Mesenchymal stem cell (in vitro differentiated cells and primary cell): ENCODE data around the gene DIRAS1.

Experiments used
- DNase-seq: peaks from one replicate; pipeline ENCODE4 v3.0.0-alpha.2; 2013
- H2AFZ ChIP-seq: one replicate; pipeline ENCODE4 v1.6.1; 2013; ENCODE audit warnings: low read depth, mild to moderate bottlenecking, control low read depth, inconsistent platforms, low read length, moderate library complexity
- H2AK5ac ChIP-seq: 2 replicates; pipeline ENCODE4 v1.6.1; 2013; ENCODE audit warnings: low read length, moderate library complexity, mild to moderate bottlenecking, inconsistent platforms; ENCODE audit not compliant: severe bottlenecking
- H2BK120ac ChIP-seq: one replicate; pipeline ENCODE4 v1.6.1; 2013; ENCODE audit warnings: low read depth, mild to moderate bottlenecking, inconsistent platforms, low read length, moderate library complexity
- H2BK12ac ChIP-seq, 2 experiments: one replicate each; pipeline ENCODE4 v1.6.1; 2013; ENCODE audit warnings: inconsistent platforms in 2 of 2, low read length in 2 of 2, mild to moderate bottlenecking in 2 of 2, moderate library complexity in 2 of 2, control low read depth in 1 of 2
- H2BK15ac ChIP-seq: one replicate; pipeline ENCODE4 v1.6.1; 2013; ENCODE audit warnings: mild to moderate bottlenecking, low read depth, inconsistent platforms; ENCODE audit not compliant: poor library complexity, severe bottlenecking
- H2BK5ac ChIP-seq: 2 replicates; pipeline ENCODE4 v1.6.1; 2013; ENCODE audit warnings: low read depth, mild to moderate bottlenecking, low read length, control low read depth, inconsistent platforms; ENCODE audit not compliant: poor library complexity, severe bottlenecking
- H3K14ac ChIP-seq, 2 experiments: one replicate each; pipeline ENCODE4 v1.6.1; 2013; ENCODE audit warnings: inconsistent platforms in 2 of 2, low read length in 2 of 2, control low read depth in 1 of 2, mild to moderate bottlenecking in 1 of 2, moderate library complexity in 1 of 2
- H3K18ac ChIP-seq, 2 experiments: one replicate each; pipeline ENCODE4 v1.6.1; 2013; ENCODE audit warnings: inconsistent platforms in 2 of 2, low read length in 2 of 2, control low read depth in 1 of 2, low read depth in 1 of 2, mild to moderate bottlenecking in 1 of 2
- H3K23ac ChIP-seq, 2 experiments: one replicate each; pipeline ENCODE4 v1.6.1; 2013; ENCODE audit warnings: inconsistent platforms in 2 of 2, low read length in 2 of 2, mild to moderate bottlenecking in 2 of 2, moderate library complexity in 2 of 2, control low read depth in 1 of 2
- H3K27ac ChIP-seq: 2 replicates; pipeline ENCODE4 v1.5.1; 2013; ENCODE audit warnings: mild to moderate bottlenecking, moderate library complexity, low read length, control low read depth, inconsistent platforms; ENCODE audit not compliant: poor library complexity, severe bottlenecking
- H3K27me3 ChIP-seq, 2 experiments: 2 replicates each; pipeline versions ENCODE4 v1.6.1 to v1.7.0; 2013; ENCODE audit warnings: low read length in 2 of 2, mild to moderate bottlenecking in 2 of 2, moderate library complexity in 2 of 2, control low read depth in 1 of 2, inconsistent platforms in 1 of 2; ENCODE audit not compliant: control insufficient read depth in 1 of 2, insufficient read depth in 1 of 2
- H3K36me3 ChIP-seq, 2 experiments: 2 replicates each; pipeline versions ENCODE4 v1.6.1 to v1.7.0; 2013; ENCODE audit warnings: low read length in 2 of 2, control low read depth in 1 of 2, inconsistent platforms in 1 of 2, low read depth in 1 of 2, mild to moderate bottlenecking in 1 of 2; ENCODE audit not compliant: insufficient read depth in 2 of 2, control insufficient read depth in 1 of 2
- H3K4ac ChIP-seq, 2 experiments: one replicate each; pipeline ENCODE4 v1.6.1; 2013; ENCODE audit warnings: inconsistent platforms in 2 of 2, low read length in 2 of 2, mild to moderate bottlenecking in 2 of 2, moderate library complexity in 2 of 2, control low read depth in 1 of 2, low read depth in 1 of 2
- H3K4me1 ChIP-seq: 2 replicates; pipeline ENCODE4 v1.6.1; 2013; ENCODE audit warnings: low read depth, low read length, control low read depth; ENCODE audit not compliant: control insufficient read depth, insufficient read depth
- H3K4me2 ChIP-seq: 2 replicates; pipeline ENCODE4 v1.6.1; 2013; ENCODE audit warnings: low read length, mild to moderate bottlenecking, inconsistent platforms; ENCODE audit not compliant: poor library complexity, severe bottlenecking
- H3K4me3 ChIP-seq, 2 experiments: 2 replicates each; pipeline versions ENCODE4 v1.5.1 to v1.7.0; 2013; ENCODE audit warnings: low read length in 2 of 2, mild to moderate bottlenecking in 2 of 2, control low read depth in 1 of 2, low read depth in 1 of 2; ENCODE audit not compliant: insufficient read depth in 1 of 2
- H3K79me1 ChIP-seq: replicated peaks from 2 replicates; pipeline ENCODE4 v1.6.1; 2013; ENCODE audit warnings: mild to moderate bottlenecking, control low read depth, low read length, inconsistent platforms; ENCODE audit not compliant: poor library complexity, severe bottlenecking
- H3K9ac ChIP-seq: 2 replicates; pipeline ENCODE4 v1.7.0; 2013; ENCODE audit warnings: mild to moderate bottlenecking, low read length, moderate library complexity
- H3K9me3 ChIP-seq: 2 replicates; pipeline ENCODE4 v1.7.0; 2013; ENCODE audit warnings: mild to moderate bottlenecking, low read length; ENCODE audit not compliant: control insufficient read depth
- H4K8ac ChIP-seq: one replicate; pipeline ENCODE4 v1.6.1; 2013; ENCODE audit warnings: inconsistent platforms, mild to moderate bottlenecking, low read length, moderate library complexity
- H4K91ac ChIP-seq: one replicate; pipeline ENCODE4 v1.6.1; 2013; ENCODE audit warnings: mild to moderate bottlenecking, low read length, inconsistent platforms
- WGBS: methylation state at CpG from one replicate; pipeline ENCODE4 v1.1.7; 2013; ENCODE audit warnings: mixed read lengths; 5-methylcytosine and 5-hydroxymethylcytosine counted together

The DIRAS1 gene

GRCh38 chr19:2754659-2755447, 33.7 kb upstream of the DIRAS1 start:
- H4K8ac ChIP-seq, result no peak overlapping the region
- no peak overlapping the region for H2BK12ac ChIP-seq
- no peak overlapping the region for H2BK5ac ChIP-seq
- peaks cover 17% of the 10 kb centered on the region for H3K79me1 ChIP-seq
- no peak overlapping the region for H3K23ac ChIP-seq
- no peak overlapping the region for H3K18ac ChIP-seq
- H3K14ac ChIP-seq, result no peak overlapping the region
- no peak overlapping the region for H2BK15ac ChIP-seq
- H4K91ac ChIP-seq, result no peak overlapping the region
- H3K36me3 ChIP-seq, result peaks cover 58 to 73% of the 10 kb centered on the region in 2 experiments
- 97% methylated on average over 43 of the region's 43 CpGs for WGBS
- H3K4me2 ChIP-seq, result no peak overlapping the region
- no peak overlapping the region for H2AK5ac ChIP-seq
- H3K27ac ChIP-seq, result no peak overlapping the region
- H3K9me3 ChIP-seq, result no peaks in the 10 kb centered on the region
- no peaks in the 10 kb centered on the region for H3K4me1 ChIP-seq
- no peak overlapping the region for H2AFZ ChIP-seq
- H3K4me3 ChIP-seq, result no peak overlapping the region
- no peak overlapping the region for H3K9ac ChIP-seq
- H3K27me3 ChIP-seq, result no peaks in the 10 kb centered on the region
- no peak overlapping the region for H2BK120ac ChIP-seq
- H3K4ac ChIP-seq, result no peak overlapping the region
- no peak for DNase-seq

DNA sequence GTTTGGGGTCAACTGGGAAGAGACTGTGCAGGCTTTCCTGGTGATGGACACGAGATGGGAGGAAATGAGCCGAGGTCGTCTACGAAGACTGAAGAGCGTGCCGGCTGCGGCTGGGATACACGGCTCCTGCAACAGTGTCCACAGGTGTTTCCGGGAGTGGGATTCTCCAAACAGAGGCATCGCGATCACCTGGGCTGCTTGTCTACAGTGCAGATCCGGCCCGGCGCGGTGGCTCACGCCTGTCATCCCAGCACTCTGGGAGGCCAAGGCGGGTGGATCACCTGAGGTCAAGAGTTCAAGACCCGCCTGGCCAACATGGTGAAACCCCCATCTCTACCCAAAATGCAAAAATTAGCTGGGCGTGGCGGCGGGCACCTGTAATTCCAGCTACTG, 30.3 kb upstream of the DIRAS1 start:
- Histone ChIP-seq H2BK12ac (no peak overlapping the region), H3K79me1 (no peaks in the 10 kb centered on the region), H3K9me3 (no peaks in the 10 kb centered on the region), H3K4me1 (peaks cover 3% of the 10 kb centered on the region), H3K23ac (no peak overlapping the region), H3K36me3 (peaks cover 30 to 42% of the 10 kb centered on the region in 2 experiments), H3K4ac (no peak overlapping the region), H3K4me2 (no peak overlapping the region), H4K8ac (no peak overlapping the region), H3K9ac (no peak overlapping the region), H2BK15ac (no peak overlapping the region), H3K4me3 (no peak overlapping the region), H4K91ac (no peak overlapping the region), H2BK120ac (no peak overlapping the region), H2BK5ac (no peak overlapping the region), H3K27me3 (peaks cover 0 to 8% of the 10 kb centered on the region in 2 experiments), H2AFZ (no peak overlapping the region), H2AK5ac (no peak overlapping the region), H3K27ac (no peak overlapping the region), H3K18ac (no peak overlapping the region), H3K14ac (no peak overlapping the region)
- DNase-seq, result no peak
- WGBS, result 92% methylated on average over 21 of the region's 21 CpGs

DNA sequence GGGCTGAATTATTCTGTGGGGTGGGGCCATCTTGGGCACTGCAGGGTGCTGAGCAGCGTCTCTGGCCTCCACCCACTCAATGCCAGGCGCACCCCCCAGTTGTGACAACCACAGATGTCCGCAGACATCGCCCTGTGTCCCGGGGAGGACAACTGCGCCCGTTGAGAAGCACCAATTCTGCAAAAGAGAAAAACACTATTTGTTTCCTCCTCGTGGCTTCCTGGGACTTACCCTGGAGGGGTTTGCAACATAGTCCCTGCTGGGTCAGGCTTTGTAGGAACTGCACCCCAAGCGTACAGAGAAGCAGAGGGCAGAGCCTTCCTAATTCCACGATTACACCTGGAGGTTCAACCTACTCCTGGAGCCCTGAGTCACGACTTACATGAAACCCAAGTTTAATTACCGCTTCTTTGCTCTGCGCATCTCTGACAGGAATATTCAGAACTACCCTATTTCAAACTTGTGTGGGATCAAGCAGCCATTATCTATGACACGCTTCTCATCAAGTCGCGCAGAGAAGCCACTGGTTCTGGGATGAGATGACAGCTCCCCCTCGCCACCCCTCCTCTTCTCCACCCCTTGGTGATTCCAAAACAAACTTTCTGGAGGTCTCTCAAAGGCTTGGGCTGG, 29.8 kb upstream of the DIRAS1 start:
- H3K4me2 ChIP-seq, result no peak overlapping the region
- H2AFZ ChIP-seq, result no peak overlapping the region
- H3K9ac ChIP-seq, result no peak overlapping the region
- no peaks in the 10 kb centered on the region for H3K9me3 ChIP-seq
- H4K8ac ChIP-seq, result no peak overlapping the region
- peaks cover 3% of the 10 kb centered on the region for H3K4me1 ChIP-seq
- no peak overlapping the region for H2AK5ac ChIP-seq
- WGBS, result 95% methylated on average over 16 of the region's 17 CpGs
- H3K36me3 ChIP-seq, result peaks cover 25 to 38% of the 10 kb centered on the region in 2 experiments
- H3K18ac ChIP-seq, result no peak overlapping the region
- H3K4ac ChIP-seq, result no peak overlapping the region
- H3K27ac ChIP-seq, result no peak overlapping the region
- no peak for DNase-seq
- H3K27me3 ChIP-seq, result peaks cover 0 to 12% of the 10 kb centered on the region in 2 experiments
- H4K91ac ChIP-seq, result no peak overlapping the region
- H3K14ac ChIP-seq, result no peak overlapping the region
- no peak overlapping the region for H3K4me3 ChIP-seq
- H2BK15ac ChIP-seq, result no peak overlapping the region
- H2BK5ac ChIP-seq, result no peak overlapping the region
- no peak overlapping the region for H2BK120ac ChIP-seq
- H3K79me1 ChIP-seq, result no peaks in the 10 kb centered on the region
- no peak overlapping the region for H3K23ac ChIP-seq
- H2BK12ac ChIP-seq, result no peak overlapping the region

DNA sequence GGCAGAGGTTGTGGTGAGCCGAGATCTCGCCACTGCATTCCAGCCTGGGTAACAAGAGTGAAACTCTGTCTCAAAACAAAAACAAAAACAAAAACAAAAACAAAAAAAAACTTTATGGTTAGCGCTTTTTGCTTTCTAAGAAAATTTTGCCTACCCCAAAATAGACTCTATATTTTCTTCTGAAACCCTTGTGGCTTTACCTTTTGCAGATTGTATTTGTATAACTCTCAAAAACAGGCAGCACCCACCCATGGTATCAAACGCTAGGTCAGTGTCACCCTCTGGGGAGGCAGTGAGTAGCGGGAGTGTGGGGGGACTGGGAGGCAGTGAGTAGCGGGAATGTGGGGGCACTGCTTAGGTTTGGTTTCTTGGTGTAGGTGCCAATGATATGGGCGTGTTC, 26.2 kb upstream of the DIRAS1 start:
- H3K27me3 ChIP-seq, result peaks cover 9 to 22% of the 10 kb centered on the region in 2 experiments
- no peaks in the 10 kb centered on the region for H3K79me1 ChIP-seq
- peaks cover 3% of the 10 kb centered on the region for H3K4me1 ChIP-seq
- no peak overlapping the region for H3K4me2 ChIP-seq
- H4K8ac ChIP-seq, result no peak overlapping the region
- H3K27ac ChIP-seq, result no peak overlapping the region
- H3K14ac ChIP-seq, result no peak overlapping the region
- H3K9ac ChIP-seq, result no peak overlapping the region
- H2BK15ac ChIP-seq, result no peak overlapping the region
- H2BK5ac ChIP-seq, result no peak overlapping the region
- H3K4ac ChIP-seq, result no peak overlapping the region
- no peak overlapping the region for H2BK120ac ChIP-seq
- no peak overlapping the region for H4K91ac ChIP-seq
- no peak overlapping the region for H3K4me3 ChIP-seq
- H3K9me3 ChIP-seq, result no peaks in the 10 kb centered on the region
- peaks cover 0 to 2% of the 10 kb centered on the region in 2 experiments for H3K36me3 ChIP-seq
- DNase-seq, result no peak
- H3K18ac ChIP-seq, result no peak overlapping the region
- H2BK12ac ChIP-seq, result no peak overlapping the region
- no peak overlapping the region for H2AFZ ChIP-seq
- no peak overlapping the region for H2AK5ac ChIP-seq
- WGBS, result 69% methylated on average over 7 of the region's 7 CpGs
- no peak overlapping the region for H3K23ac ChIP-seq
